ENCODE measurements around the gene BSND.

GRCh38 chr1:54998100-54998499 lies 633 bp upstream of the BSND start:
- TF ChIP-seq GATA3 (IDR thresholded peaks at IDR 0.05; ENCODE audit: low read depth, low read length) = no peak
- no peak for TF ChIP-seq GATA2 (IDR thresholded peaks at IDR 0.05; ENCODE audit: low read depth, low read length)

All from SH-SY5Y (cell line).